Hepatocyte (in vitro differentiated cells): ENCODE data around the gene FGF4.

Experiments
- EZH2 ChIP-seq: fragments of 200-600 bp; sonication (generic); IDR thresholded peaks from 2 replicates; pipeline ENCODE4 v1.6.1; 2016; ENCODE audit warnings: antibody characterized with exemption, mild to moderate bottlenecking, borderline replicate concordance
- TF ChIP-seq, protein P1 (sequence below): fragments of 200-600 bp; sonication (generic); IDR thresholded peaks from 2 replicates; pipeline ENCODE4 v1.5.1; 2016; ENCODE audit warnings: antibody characterized with exemption, mild to moderate bottlenecking; ENCODE audit not compliant: poor library complexity

GRCh38 chr11:69823641-69824265 lies 48.6 kb upstream of the FGF4 start:
- TF ChIP-seq, protein P1, sequence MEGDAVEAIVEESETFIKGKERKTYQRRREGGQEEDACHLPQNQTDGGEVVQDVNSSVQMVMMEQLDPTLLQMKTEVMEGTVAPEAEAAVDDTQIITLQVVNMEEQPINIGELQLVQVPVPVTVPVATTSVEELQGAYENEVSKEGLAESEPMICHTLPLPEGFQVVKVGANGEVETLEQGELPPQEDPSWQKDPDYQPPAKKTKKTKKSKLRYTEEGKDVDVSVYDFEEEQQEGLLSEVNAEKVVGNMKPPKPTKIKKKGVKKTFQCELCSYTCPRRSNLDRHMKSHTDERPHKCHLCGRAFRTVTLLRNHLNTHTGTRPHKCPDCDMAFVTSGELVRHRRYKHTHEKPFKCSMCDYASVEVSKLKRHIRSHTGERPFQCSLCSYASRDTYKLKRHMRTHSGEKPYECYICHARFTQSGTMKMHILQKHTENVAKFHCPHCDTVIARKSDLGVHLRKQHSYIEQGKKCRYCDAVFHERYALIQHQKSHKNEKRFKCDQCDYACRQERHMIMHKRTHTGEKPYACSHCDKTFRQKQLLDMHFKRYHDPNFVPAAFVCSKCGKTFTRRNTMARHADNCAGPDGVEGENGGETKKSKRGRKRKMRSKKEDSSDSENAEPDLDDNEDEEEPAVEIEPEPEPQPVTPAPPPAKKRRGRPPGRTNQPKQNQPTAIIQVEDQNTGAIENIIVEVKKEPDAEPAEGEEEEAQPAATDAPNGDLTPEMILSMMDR, result no peak
- TF ChIP-seq EZH2, result no peak
